ENCODE data around the gene ZMYM2.
"Not testable (repeated sequence)": the region's sequence is repeated elsewhere in the genome, so short reads cannot be mapped to it uniquely, and the experiment has no call there.

ZMYM2 gene

DNA sequence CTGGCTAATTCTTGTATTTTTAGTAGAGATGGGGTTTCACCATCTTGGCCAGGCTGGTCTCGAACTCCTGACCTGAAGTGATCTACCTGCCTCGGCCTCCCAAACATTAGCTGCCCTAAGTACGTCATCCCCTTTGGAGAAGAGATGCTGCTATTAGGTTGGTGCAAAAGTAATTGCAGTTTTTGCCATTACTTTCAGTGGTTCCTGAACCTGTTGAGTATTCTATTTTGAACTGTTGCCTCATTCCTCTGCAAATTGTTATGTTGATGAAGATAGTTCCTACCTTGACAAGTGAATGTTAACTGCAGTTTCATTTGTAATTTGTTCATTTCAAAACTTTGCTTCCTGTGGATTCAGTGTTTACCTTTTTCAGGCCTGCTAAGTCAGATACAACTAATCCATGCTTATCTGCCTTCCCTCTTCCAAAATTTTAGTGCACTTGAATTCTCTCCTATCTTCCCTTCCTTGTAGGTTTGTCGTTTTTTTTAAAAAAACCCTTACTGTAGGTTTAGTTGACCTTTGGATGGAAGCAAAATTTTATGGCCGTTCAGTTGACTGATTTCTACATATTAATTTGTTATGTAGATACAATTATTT lies 24.0 kb downstream of the ZMYM2 start:
- DNase-seq (ENCODE audit: low read depth): no peak

DNA sequence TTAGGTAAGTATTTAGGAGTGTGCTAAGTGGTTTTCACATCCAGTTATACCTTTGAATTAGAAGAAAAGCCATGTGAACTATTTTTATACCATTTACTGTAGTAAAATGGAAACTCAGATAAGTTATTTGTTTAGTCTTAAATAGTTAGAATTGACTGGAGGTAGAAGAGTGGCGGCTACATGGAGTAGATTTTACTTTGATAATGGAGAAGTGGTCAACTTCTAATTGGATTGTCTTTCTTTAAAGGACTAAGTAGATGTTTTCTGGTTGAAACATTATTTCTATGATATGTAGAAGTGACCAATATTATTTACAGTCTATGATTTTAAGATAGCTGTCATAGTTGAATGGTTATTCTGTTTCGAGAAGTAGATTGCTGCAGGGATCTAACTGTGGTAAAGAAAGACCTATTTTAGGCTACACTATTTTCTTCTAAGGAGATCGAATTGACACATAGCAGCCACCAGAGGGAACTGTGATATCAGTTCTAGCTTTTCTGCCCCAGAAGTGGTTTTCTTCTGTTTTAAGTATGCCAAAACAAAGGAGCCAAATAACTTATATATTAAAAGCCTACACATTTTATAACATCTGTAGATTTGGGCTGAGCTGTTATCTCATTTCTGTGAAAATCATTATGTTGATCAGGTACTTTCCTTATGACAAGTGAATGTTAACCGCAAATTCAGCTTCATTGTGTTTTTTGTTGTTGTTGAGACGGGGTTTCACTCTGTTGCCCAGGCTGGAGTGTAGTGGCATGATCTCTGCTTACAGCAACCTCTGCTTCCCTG lies 26.1 kb downstream of the ZMYM2 start:
- DNase-seq (ENCODE audit: low read depth): no peak

DNA sequence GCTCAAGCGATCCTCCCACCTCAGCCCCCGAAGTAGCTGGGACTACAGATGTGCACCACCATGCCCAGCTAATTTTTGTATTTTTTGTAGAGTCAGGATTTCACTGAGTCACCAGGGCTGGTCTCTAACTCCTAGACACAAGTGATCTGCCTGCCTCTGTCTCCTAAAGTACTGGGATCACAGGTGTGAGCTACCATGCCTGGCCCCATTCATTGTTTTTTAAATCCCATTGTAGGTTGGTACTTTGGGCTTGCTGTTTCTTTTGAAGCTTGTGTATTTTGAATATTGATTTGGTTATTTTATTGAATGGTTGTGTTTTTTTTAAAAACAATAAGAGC lies 26.7 kb downstream of the ZMYM2 start:
- no peak for DNase-seq (ENCODE audit: low read depth)

DNA sequence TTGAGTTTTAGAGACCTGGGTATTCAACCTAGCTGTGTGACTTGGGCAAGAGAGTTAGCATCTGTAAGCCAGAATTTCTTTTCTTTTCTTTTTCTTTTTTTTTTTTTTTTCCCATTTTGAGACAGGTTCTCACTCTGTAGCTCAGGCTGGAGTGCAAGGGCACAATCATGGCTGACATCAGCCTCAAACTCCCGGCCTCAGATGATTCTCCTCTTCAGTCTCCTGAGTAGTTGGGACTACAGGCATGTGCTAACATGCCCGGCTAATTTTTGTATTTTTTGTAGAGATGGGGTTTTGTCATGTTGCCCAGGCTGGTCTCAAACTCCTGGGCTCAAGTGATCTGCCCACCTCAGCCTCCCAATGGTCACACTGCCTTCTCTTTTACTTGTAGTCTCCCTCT lies 33.0 kb downstream of the ZMYM2 start:
- no peak for DNase-seq (ENCODE audit: low read depth)

DNA sequence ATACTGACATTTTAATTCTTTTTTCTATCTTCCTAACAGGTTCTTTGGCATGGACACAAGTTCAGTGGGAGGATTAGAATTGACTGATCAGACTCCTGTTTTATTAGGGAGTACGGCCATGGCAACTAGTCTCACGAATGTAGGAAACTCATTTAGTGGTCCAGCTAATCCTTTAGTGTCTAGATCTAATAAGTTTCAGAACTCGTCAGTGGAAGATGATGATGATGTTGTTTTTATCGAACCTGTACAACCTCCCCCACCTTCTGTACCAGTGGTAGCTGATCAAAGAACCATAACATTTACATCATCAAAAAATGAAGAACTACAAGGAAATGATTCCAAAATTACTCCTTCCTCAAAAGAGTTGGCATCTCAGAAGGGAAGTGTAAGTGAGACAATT lies 34.5 kb downstream of the ZMYM2 start:
- no peak for DNase-seq (ENCODE audit: low read depth)

DNA sequence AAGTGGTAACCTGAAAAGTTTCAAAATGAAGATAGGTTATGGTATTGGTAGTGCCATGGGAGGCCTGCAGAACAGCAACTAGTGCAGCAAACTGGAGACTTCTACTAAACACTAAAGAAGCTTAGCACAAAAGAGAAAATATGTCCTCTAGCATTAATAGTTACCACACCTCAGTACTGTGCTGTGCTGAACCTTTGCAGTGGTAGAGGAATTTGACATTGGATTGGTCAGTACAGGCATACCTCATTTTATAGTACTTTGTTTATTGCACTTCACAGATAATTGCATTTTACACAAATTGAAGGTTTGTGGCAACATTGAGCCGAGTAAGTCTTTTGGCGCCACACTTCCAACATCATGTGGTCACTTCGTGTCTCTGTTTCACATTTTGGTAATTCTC lies 40.4 kb downstream of the ZMYM2 start:
- DNase-seq (ENCODE audit: low read depth): no peak

DNA sequence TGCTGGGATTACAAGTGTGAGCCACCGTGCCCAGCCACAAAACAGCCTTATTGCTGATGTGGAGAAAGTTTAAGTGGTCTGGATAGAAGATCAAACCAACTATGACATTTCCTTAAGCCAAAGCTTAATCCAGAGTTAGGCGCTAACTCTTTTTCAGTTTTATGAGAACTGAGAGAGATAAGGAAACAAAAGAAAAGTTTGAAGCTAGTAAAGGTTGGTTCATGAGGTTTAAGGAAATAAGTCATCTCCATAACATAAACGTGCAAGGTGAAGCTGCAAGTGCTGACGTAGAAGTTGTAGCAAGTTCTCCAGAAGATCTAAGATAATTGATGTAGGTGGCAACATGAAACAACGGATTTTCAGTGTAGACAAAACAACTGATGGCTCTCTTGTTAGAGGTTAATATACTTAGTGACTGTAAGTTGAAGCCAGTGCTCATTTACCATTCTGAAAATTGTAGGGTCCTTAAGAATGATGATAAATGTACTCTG lies 41.6 kb downstream of the ZMYM2 start:
- DNase-seq (ENCODE audit: low read depth): no peak

DNA sequence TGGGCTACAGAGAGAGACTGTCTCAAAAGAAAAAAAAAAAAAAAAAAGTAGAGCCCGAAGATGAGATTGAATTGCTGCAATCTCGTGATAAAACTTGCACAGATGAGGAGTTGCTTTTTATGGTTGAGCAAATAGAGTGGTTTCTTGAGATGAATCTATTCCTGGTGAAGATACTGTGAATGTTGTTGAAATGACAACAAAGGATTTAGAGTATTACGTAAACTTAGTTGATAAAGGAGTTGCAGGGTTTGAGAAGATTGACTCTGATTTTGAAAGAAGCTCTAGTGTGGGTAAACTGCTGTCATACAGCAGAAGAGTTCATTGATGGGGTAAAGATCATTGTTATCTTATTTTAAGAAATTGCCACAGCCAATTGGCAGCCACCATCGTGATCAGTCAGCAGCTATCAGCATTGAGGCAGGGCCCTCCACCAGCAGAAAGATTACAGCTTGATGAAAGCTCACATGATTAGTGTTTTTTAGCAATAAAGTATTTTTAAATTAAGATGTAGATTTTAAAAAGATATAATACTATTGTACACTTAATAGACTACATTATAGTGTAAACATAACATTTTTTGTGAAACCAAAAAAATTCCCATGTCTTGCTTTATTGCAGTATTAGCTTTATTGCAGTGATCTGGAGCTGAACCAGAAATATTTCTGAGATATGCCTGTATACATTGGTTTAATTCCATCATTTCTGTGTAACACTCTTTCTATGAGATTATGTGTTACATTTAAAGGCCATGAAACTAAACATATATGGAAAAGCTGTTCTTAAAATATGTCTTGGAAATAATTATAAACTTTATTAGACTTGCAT lies 43.1 kb downstream of the ZMYM2 start:
- DNase-seq (ENCODE audit: low read depth): no peak

DNA sequence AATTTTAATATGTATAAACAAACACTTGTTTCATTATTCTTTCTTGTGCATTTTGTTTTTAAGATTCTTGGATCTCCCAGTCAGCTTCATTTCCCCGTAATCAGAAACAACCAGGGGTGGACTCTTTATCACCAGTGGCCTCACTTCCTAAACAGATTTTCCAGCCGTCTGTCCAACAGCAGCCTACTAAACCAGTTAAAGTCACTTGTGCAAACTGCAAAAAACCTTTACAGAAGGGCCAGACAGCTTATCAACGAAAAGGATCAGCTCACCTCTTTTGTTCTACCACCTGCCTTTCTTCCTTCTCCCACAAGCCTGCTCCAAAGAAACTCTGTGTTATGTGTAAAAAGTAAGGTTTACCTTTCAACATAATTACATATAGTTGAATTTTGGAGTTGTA lies 44.3 kb downstream of the ZMYM2 start:
- DNase-seq (ENCODE audit: low read depth): no peak

DNA sequence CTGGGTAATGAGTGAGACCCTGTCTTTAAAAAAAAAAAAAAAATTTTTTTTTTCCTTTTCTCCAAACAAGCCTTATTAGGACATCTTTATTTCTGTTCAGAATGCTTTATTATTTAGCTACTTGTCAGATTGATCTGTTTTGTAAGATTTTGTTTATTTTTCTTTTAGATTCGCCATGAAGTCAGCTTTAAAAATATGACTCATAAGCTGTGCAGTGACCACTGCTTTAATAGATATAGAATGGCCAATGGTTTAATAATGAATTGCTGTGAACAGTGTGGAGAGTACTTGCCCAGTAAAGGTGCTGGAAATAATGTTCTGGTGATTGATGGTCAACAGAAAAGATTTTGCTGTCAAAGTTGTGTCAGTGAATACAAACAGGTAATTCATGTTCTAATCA lies 47.7 kb downstream of the ZMYM2 start:
- DNase-seq (ENCODE audit: low read depth): no peak

DNA sequence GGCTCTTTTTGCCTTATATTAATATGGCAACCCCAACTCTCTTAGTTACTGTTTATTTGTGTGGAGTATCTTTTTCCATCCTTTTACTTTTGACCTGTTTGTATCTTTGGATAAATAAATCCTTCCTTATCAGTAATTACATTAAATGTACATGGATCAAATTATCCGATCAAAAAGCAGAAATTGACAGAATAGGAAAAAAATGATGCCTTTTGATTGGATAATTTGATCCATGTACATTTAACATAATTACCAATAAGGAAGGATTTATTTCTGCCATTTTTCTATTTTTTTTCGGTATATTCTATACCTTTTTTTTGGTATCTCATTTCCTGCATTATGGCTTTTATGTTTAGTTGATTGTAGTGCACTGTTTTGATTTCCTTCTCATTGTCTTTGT lies 57.2 kb downstream of the ZMYM2 start:
- DNase-seq (ENCODE audit: low read depth): no peak

DNA sequence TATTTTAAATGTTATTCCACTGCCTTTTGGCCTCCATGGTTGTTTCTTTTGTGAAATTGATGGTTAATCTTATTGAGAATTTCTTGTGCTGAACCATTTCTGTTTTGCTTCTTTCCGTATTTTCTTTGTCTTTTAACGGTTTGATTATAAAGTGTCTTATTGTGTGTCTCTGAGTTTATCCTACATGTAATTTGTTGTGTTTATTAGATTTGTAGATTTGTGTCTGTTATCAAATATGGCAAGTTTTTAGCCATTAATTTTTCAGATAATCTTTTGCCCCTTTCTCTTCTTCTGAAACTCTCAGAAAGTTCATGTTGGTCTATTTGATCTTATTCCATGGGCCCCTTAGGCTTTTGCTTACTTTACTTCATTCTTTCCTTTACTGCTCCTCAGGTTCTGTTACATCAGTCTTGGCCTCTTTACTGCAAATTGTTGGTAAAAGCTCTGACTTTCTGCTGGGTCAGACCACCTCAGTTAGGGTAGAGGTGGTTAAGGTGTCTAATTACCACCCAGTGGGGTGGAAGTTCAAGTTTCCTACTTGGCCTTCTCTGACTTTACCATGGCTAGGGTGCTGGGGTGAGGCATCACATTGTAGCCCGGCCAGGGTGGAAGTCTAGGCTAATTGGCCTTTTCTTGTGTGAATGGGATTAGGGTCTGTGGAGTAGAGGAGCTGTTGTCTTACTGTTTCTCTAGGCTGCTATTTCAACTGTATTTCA lies 58.3 kb downstream of the ZMYM2 start:
- no peak for DNase-seq (ENCODE audit: low read depth)

DNA sequence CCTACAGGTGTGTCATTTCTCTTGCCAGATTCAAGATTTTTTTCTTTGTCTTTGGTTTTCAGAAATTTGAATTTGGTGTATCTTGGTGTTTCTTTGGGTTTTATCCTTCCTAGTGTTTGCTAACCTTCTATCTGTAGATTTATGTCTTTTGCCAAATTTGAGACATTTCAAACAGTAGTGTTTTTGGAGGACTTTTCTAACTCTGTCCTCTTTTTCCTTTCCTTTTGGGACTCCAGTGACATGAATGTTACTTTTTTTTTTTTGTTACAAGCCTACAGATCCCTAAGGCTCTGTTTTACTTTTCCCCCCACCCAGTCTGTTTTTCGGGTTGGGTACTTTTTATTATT lies 58.8 kb downstream of the ZMYM2 start:
- no peak for DNase-seq (ENCODE audit: low read depth)

DNA sequence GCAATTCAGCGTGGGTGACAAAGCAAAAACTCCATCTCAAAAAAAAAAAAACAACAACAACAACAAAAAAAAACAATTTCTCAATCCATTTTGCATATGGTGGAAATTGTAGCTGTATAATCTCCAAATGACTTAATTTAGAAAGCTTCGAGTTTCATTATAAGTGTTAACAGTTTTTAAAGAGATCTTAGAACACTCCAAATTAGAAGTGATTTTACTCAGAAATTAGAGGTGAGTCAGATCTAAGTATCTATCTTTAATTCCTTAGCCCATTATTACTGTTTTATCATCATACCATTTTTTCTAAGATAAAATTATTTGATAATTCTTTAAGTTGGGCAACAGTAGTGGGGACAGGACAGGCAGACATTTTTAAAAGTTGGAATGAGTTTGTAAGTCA lies 60.5 kb downstream of the ZMYM2 start:
- DNase-seq (ENCODE audit: low read depth): no peak

DNA sequence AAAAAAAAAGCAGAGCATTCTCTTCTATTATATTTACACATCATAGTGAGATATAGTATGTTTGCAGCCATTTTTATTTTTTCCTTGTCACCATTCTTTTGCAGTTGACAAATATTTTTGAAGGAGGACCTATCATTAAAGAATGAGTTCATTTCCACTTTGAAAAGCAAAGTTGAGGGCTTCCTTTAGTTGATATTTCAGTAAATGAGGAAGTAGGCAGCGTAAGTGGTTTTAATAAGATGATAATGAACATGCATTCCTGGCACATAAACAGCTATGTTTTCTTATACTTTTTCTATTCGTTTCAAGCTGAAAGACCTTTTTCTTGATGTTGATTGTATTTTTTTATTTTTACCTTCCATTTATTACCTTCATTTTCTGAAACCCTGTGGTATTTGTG lies 66.2 kb downstream of the ZMYM2 start:
- DNase-seq (ENCODE audit: low read depth): no peak

DNA sequence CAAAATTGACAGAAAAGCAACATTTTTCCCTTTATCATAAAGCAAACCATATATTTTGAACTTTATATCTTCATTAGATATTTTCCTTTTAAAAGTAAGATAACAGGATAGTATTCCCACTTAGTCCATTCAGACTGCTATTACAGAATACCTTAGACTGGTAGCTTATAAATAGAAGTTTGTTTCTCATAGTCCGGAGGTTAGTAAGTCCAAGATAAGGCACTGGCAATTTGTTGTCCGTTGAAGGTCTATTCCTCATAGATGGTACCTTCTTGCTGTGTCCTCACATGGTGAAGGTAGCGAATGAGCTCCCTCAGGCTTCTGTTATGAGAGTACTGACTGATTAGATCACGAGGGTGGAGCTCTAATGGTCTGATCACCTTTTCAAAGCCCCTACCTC lies 70.4 kb downstream of the ZMYM2 start:
- no peak for DNase-seq (ENCODE audit: low read depth)

DNA sequence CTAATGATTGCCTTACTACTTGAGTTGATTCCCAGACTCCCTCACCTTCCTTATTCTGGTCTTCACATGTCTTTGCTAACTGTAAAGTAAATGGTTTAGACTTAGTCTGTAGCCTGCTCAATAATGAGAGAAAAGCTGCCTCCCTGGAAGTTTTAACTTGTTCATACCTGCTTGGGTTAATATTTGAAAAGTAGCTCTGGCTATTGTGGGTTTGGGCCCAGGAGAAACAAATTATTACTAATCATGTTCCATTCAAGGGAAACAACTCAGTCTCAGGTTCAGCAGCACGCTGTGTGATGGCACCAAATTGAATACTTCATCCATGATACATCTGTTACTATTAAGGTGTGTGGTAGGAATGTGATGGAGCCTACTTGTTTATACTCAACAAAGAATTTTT lies 75.0 kb downstream of the ZMYM2 start:
- DNase-seq (ENCODE audit: low read depth): no peak

DNA sequence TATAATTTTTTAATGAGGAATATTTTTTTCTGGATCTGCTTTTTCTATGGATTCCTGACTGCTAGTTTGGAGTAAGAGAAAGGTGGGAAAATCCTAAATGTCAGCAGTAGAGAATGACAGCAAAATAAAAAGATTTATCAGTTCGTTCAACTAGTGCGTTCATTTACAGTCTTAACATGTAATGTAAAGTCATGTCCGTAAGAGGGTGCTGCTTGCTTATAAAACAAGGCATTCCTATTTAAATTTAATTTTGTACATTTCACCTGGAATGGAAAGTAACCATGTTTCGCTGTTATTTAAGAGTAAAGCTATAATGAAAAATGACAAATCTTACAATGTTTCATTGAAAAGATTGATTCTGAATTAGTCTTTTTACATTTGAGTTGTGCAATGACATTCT lies 76.6 kb downstream of the ZMYM2 start:
- no peak for DNase-seq (ENCODE audit: low read depth)

DNA sequence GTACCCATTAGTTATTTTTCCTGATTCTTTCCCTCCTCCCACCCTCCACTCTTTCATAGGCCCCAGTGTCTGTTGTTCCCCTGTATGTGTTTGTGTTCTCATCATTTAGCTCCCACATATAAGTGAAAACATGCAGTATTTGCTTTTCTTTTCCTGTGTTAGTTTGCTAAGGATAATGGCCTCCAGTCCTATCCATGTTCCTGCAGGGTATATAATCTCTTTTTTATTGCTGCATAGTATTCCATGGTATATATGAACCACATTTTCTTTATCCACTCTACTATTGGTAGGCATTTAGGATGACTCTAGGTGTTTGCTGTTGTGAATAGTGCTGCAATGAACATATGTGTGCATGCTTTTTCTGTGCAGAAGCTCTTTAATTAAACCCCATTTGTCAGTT lies 79.4 kb downstream of the ZMYM2 start:
- no peak for DNase-seq (ENCODE audit: low read depth)

DNA sequence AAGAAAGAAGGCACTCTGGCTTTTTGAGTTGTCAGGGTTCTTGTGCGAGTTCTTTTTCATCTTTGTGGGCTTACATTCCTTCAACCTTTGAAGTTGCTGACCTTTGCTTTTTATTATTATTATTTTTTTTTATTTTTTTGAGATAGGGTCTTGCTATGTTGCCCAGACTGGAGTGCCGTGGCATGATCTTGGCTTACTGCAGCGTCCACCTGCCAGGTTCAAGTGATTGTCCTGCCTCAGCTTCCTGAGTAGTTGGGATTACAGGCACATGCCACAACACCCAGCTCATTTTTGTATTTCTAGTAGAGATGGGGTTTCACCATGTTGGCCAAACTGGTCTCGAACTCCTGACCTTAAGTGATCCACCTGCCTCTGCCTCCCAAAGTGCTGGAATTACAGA lies 84.1 kb downstream of the ZMYM2 start:
- not testable (repeated sequence) for DNase-seq (ENCODE audit: low read depth)

DNA sequence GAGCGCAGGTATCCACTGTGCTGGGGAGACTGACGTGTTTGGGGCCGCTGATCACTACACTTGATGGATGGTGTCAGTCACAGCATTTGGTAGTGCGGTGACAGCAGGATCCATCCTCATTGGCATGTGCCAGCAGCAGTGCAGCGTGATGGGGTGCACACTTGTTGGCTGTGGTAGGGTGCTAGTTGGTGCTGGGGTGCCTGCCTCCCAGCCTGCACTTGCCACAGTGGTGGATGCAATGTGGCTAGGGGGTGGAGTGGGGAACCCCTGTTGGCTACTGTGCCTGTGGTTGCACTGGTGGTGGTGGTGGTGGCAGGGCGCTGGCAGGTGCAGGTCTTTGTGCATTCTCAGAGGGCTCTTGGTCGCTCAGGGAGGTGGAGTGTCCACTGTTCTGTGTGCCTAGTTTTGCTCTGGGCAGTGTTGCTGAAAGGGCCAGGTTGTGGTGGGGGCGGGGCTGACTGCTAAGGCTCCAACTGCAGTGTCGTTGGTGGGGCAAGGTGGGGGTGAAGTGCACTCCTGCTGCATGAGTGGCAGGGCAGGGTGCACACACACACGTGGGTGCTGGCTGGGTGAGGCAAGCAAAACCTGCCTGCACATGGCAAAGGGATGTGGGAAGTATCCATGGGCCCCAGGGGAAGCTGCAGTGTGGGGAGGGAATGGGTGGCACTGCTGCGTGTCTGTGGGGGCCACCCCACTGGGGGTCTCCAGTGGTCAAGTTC lies 84.8 kb downstream of the ZMYM2 start:
- DNase-seq (ENCODE audit: low read depth): no peak

DNA sequence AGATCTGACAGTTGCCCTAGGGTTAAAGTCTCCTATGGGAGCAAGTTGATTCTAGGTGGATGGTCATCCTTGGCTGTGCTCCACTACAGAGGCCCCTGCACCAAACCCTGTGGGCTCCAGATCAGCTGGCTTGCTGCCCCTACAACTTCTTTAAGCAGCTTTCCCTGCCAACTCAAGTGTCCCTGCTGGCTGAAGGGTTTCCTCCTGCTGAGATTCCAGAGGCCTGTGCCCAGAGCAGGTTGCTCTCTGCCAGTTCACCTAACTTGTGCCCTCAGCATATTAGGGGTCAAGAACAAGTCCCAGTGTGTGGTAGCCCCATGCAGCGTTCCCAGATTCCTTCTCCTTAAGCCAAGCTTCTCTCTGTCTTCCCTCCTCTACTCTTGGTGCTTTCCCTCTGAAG lies 85.6 kb downstream of the ZMYM2 start:
- no peak for DNase-seq (ENCODE audit: low read depth)
